BJ (cell line): ENCODE results near the gene IQCN. TPM values are rescaled to one million over a fixed set of nuclear protein-coding genes. Genes with fewer than 3 reads are reported as not detected.

Experiments
- CTCF ChIA-PET: fragments of 350-600 bp; formaldehyde crosslinking; extraction: SDS; loops from one replicate; lab custom pipeline; 2021; ENCODE audit warnings: antibody characterized with exemption, inconsistent platforms; lab: Yijun Ruan, JAX
- POLR2A ChIA-PET: fragments of 300-600 bp; sonication (Branson Sonifier 250); formaldehyde crosslinking; extraction: SDS; loops from one replicate; lab custom pipeline; 2021; ENCODE audit warnings: antibody characterized with exemption; lab: Charles Lee
- DNase-seq: peaks from one replicate; pipeline ENCODE4 v3.0.0-alpha.2; 2011; ENCODE audit warnings: low read depth
- H3K27me3 ChIP-seq: 2 replicates; pipeline ENCODE4 v1.6.0; 2011; ENCODE audit warnings: low read length; ENCODE audit not compliant: control insufficient read depth, insufficient read depth
- H3K36me3 ChIP-seq: 2 replicates; pipeline ENCODE4 v1.5.1; 2011; ENCODE audit warnings: low read length; ENCODE audit not compliant: control insufficient read depth, insufficient read depth
- H3K4me3 ChIP-seq: 2 replicates; pipeline ENCODE4 v1.5.1; 2011; ENCODE audit warnings: low read depth, mild to moderate bottlenecking, control low read depth, low read length
- CTCF ChIP-seq: IDR thresholded peaks from 2 replicates; pipeline ENCODE4 v1.5.1; 2011; ENCODE audit warnings: low read depth, mild to moderate bottlenecking, control low read depth, inconsistent platforms, low read length, moderate library complexity; ENCODE audit not compliant: insufficient read depth
- polyA plus RNA-seq: library from polyadenylated mRNA; depleted of rRNA; stranded (reverse); fragments of >200 nt; gene quantifications from 2 replicates; pipeline ENCODE4 v1.2.3, GENCODE V29; 2011

IQCN gene
- polyA plus RNA-seq, 1 experiment, result 1.5 TPM

- no peak overlapping the region for H3K4me3 ChIP-seq
- H3K36me3 ChIP-seq, result no peaks in the 10 kb centered on the region
- CTCF ChIA-PET, result interaction anchor here (0.6 to 7.9 kb wide), 2 partner anchors 21 to 650 kb away, joined by 4 to 85 read pairs; partner anchors contain the start of genes IQCN and JUND
- POLR2A ChIA-PET, result no interaction called here
- no peaks in the 10 kb centered on the region for H3K27me3 ChIP-seq
- DNase-seq, result no peak
- no peak for TF ChIP-seq CTCF
Measured at GRCh38 chr19:18299654-18300053, 25.4 kb upstream of the IQCN start.

GRCh38 chr19:18298601-18299000 lies 24.3 kb upstream of the IQCN start:
- no peak overlapping the region for H3K4me3 ChIP-seq
- DNase-seq, result no peak
- no peaks in the 10 kb centered on the region for H3K27me3 ChIP-seq
- no peaks in the 10 kb centered on the region for H3K36me3 ChIP-seq
- CTCF ChIA-PET, result interaction anchor here (7.9 kb wide), 1 partner anchor 20 kb away, joined by 85 read pairs; the partner anchor contains the start of genes IQCN and JUND
- no peak for TF ChIP-seq CTCF
- POLR2A ChIA-PET, result no interaction called here

GRCh38 chr19:18297308-18297707 lies 23.1 kb upstream of the IQCN start:
- H3K27me3 ChIP-seq, result no peaks in the 10 kb centered on the region
- no peaks in the 10 kb centered on the region for H3K36me3 ChIP-seq
- CTCF ChIA-PET, result interaction anchor here (1.4 kb wide), 1 partner anchor 18 kb away, joined by 5 read pairs; no protein-coding TSS in a partner anchor
- no peak for TF ChIP-seq CTCF
- no peak overlapping the region for H3K4me3 ChIP-seq
- DNase-seq, result no peak
- POLR2A ChIA-PET, result no interaction called here

- POLR2A ChIA-PET, result no interaction called here
- H3K36me3 ChIP-seq, result no peaks in the 10 kb centered on the region
- no peak overlapping the region for H3K4me3 ChIP-seq
- no peaks in the 10 kb centered on the region for H3K27me3 ChIP-seq
- CTCF ChIA-PET, result interaction anchor here (6.5 kb wide), 1 partner anchor 15 kb away, joined by 48 read pairs; the partner anchor contains the start of gene JUND
- no peak for TF ChIP-seq CTCF
- no peak for DNase-seq
Measured at GRCh38 chr19:18295034-18295451, 20.8 kb upstream of the IQCN start.

DNA sequence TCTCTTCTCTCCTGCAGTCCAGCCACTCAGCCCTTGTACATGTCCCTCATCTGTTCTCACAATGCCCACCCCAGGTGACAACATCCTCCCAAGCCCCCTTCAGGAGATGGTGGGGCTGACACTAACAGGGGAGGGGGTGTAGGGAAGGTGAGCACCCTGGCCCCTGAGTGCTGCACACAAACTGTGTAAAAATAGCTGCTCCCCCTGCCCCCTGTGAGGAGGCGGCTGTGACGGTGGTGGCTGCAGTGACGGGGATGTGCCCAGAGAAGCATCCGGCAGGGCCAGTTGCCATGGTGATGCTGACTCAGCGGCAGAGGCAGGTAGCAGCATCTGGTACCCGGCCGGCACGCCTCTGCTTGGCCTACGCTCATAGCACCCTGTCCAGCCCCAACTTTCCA lies 20.2 kb upstream of the IQCN start:
- CTCF ChIA-PET, result interaction anchor here (6.5 kb wide), 1 partner anchor 15 kb away, joined by 48 read pairs; the partner anchor contains the start of gene JUND
- Histone ChIP-seq H3K4me3 (no peak overlapping the region), H3K27me3 (no peaks in the 10 kb centered on the region), H3K36me3 (no peaks in the 10 kb centered on the region)
- no peak for TF ChIP-seq CTCF
- DNase-seq, result no peak
- POLR2A ChIA-PET, result no interaction called here
